ENCODE data around the gene ATP5ME.
"Not testable (repeated sequence)": the region's sequence is repeated elsewhere in the genome, so short reads cannot be mapped to it uniquely, and the experiment has no call there.

Gene ATP5ME

GRCh38 chr4:674172-675035 lies at the start of gene ATP5ME, which contains the start of gene MYL5:
TSS of gene ATP5ME (minus strand) at chr4:674276. CDS start at chr4:674247, 29 bp downstream.
TSS of gene MYL5 (plus strand) at chr4:674542. CDS start at chr4:678027, 3,485 bp downstream.
- peak; percentile 100 for DNase-seq

GRCh38 chr4:722851-723360 lies 48.8 kb upstream of the ATP5ME start:
- DNase-seq = no peak

GRCh38 chr4:722169-722725 lies 48.2 kb upstream of the ATP5ME start:
- no peak for DNase-seq

- DNase-seq = no peak
Measured at GRCh38 chr4:721261-722168, 47.4 kb upstream of the ATP5ME start.

GRCh38 chr4:720111-720860 lies 46.2 kb upstream of the ATP5ME start:
- DNase-seq = no peak

GRCh38 chr4:718460-718859 lies 44.4 kb upstream of the ATP5ME start:
- no peak for DNase-seq

GRCh38 chr4:717601-718320 lies 43.7 kb upstream of the ATP5ME start:
- DNase-seq = no peak

GRCh38 chr4:714087-714486 lies 40.0 kb upstream of the ATP5ME start:
- no peak for DNase-seq

- no peak for DNase-seq
Measured at GRCh38 chr4:712916-713632, 39.0 kb upstream of the ATP5ME start.

GRCh38 chr4:712093-712492 lies 38.0 kb upstream of the ATP5ME start:
- DNase-seq = no peak

- no peak for DNase-seq
Measured at GRCh38 chr4:710916-711315, 36.8 kb upstream of the ATP5ME start.

- DNase-seq = no peak
Measured at GRCh38 chr4:710116-710515, 36.0 kb upstream of the ATP5ME start.

- DNase-seq = no peak
Measured at GRCh38 chr4:709348-709747, 35.3 kb upstream of the ATP5ME start.

- DNase-seq = no peak
Measured at GRCh38 chr4:708631-708933, 34.5 kb upstream of the ATP5ME start.

GRCh38 chr4:707929-708630 lies 34.0 kb upstream of the ATP5ME start:
- no peak for DNase-seq

GRCh38 chr4:706834-707598 lies 32.9 kb upstream of the ATP5ME start:
- DNase-seq = no peak

- not testable (repeated sequence) for DNase-seq
Measured at GRCh38 chr4:706083-706633, 32.1 kb upstream of the ATP5ME start.

- DNase-seq = peak; percentile 99
Measured at GRCh38 chr4:705278-706082, 31.4 kb upstream of the ATP5ME start, which contains the start of gene PCGF3. TSS of gene PCGF3 (plus strand) at chr4:705832. CDS start at chr4:733681, 27,849 bp downstream.

- no peak for DNase-seq
Measured at GRCh38 chr4:704971-705277, 30.8 kb upstream of the ATP5ME start.
